Measurements from ENCODE around the gene DAB2IP.
A peak's percentile ranks its signal among the peaks of the same experiment; 100 is the strongest.

The DAB2IP gene

DNA sequence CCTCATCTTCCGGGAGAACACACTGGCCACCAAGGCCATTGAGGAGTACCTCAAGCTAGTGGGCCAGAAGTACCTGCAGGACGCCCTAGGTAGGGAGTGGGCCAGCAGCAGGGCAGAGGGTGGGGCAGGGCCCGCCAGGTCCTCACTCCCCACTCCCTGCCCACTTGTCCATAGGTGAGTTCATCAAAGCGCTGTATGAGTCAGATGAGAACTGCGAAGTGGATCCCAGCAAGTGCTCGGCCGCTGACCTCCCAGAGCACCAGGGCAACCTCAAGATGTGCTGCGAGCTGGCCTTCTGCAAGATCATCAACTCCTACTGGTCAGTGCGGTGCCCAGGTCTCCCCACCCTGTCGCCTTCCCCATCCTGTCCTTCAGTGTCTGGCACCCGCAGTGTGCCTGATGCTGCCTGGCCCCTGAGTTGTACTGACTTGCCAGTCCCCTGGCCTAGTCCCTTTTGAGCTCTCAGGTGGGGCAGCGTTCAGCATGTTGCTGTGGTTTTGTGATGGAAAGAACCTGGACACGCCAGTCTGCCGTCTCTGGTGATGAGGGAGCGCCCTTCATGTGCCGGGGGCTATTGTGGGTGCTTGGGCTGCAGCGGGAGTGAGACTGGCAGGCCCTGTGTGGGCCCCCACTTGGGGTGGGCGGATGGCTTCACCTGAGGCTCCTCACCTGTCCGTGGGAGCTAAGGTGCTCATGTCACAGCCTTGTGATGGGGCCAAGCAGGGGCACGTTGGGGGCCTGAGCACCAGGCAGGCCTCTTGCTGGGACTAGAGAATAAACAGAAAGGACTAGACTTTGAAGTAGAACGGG, 112.3 kb downstream of the DAB2IP start:
- DNase-seq (ENCODE audit: low spot score): no peak

DNA sequence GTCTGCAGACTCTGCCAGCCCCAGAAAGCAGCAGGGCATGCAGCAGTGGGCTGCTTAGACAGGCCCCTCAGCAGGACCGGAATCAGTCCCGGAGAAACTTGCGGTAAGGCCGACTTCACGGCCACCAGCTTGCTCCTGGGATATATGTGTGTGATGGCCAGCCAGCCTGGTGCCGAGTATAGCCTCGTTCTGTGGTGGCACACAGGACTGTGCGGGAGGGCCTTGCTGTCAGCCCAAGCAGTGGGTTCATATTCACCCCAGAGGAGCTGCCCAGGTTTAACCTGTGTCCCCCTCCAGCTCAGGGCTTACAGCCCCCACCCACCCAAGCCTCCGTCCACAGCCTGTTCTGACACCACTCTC, 112.9 kb downstream of the DAB2IP start:
- DNase-seq (ENCODE audit: low spot score): no peak

DNA sequence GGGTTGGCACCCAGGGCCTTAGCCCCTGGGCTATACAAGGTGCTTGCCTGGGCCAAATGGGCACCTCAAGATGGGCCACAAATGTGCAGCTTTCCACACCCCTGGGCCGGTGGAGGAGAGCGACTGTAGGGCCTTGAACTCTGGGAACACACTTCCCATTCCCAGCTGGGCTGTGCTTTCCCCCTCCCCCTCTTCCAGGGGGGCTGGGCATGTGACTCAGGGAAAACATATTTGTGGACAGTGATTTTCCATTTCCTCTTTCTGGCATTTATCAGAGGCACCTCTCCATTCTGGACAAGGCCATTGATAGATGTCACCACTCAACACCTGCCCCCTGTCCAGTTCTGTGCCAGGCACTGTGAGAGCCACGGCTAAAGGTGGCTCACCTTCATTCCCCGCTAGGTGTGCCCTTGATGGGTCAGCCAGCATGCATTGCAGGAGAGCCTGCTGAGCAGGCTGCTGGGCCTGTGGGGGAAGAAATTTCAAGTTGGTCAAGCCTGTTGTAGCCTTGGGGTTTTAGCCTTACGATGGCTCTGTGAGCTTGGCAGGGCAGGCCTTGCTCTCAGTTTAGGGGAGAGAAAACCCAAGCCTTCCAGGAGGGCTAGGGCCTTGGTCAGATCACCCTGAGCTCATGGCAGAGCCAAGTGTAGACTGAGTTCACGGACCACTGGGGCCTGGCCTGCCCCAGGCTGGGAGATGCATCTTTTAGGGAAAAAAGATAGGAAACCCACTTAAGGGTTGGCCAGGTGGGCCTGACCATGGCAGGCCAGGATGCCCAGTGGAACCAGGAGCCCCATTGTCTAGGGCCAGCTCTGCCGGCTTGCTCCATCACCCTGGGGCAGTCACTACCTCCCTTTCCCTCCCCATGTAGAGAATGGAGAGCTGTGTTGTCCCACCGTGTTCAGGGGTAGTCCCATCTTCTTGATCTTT, 113.9 kb downstream of the DAB2IP start:
- no peak for DNase-seq (ENCODE audit: low spot score)

DNA sequence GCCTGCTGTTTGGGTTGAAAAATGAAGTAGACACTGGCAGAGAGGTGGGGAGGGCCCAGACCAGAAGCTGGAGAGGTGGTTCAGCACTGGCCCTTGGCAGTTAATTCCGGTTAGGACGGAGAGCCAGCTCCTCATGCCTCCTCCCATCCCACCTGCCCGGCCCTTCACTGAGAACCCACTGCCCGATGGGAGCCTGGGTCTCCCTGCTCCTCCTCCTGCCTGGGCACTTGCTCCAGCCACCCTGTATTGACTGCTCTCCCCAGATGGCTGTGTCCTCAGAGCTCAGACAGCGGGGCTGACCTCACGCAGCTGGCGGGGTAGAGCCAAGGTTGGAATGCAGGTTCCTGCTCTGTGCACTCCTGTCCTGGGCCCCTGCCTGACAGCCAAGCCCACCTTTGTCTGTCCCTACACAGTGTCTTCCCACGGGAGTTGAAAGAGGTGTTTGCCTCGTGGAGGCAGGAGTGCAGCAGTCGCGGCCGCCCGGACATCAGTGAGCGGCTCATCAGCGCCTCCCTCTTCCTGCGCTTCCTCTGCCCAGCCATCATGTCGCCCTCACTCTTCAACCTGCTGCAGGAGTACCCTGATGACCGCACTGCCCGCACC, 114.7 kb downstream of the DAB2IP start:
- DNase-seq (ENCODE audit: low spot score): no peak

DNA sequence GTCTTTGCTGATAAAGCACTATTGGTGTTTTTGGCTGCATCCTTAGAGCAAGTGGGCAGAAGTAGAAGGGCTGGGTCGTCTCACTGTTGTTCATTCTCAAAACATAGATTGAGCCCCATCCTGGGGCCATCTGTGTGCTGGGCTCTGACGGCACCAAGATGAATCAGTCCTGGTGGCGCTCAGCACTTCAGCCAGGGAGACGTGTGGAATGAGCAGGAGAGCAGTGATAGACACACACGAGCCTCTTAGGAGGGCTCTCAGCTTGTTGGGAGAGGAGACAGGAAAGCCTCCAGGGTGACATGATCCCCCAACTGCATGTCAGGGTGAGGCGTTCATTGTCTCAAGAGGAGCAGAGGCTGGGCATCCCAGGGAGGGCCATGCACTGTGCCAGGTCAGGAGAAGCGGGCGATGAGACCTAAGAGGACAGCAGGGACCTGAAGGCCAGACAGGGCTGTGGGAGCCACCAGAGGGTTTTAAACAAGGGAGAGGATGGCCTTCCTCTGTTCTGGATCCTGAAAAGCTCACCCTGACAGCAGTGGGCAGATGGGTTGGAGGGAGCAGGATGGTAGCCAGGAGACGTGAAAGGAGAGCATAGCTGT, 115.8 kb downstream of the DAB2IP start:
- DNase-seq (ENCODE audit: low spot score): no peak

DNA sequence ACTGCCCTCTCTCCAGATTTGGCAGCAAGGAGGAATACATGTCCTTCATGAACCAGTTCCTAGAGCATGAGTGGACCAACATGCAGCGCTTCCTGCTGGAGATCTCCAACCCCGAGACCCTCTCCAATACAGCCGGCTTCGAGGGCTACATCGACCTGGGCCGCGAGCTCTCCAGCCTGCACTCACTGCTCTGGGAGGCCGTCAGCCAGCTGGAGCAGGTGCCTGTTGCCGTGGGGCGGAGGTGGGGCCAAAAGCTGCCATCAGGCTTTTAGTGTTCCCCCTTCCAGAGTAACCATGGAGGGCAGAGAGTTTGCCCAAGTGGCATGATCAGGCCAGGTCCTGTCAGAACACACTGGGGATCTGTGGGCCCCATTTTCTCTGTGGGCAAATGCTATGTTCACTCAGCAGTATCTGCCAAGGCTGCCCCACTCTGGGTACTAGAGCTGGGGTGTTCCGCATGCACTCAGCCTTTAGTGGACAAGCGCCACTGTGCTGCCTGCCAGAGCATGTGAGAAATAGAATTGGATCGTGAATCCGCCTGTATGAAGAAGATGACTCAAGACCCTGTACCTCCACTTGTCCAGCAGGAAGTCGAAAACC, 117.1 kb downstream of the DAB2IP start:
- DNase-seq (ENCODE audit: low spot score): no peak

DNA sequence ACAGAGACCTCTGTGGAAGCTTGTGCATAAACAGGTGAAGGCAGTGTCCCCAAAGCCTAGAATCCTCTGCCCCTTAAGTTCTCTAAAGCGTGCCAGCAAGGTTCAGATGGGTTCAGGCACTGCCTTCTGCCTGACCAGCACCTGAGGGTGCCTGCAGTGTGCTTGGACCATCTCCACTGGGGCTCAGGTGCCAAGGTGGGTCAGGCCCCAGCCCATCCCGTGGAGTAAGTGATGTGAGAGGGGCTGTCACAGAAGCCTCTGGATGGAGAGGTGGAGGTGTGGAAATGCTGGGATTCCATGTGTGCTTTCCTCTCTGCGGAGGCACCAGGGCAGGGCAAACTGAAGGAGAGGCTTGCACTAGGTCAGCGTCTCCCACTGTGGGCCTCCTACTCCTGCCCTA, 118.5 kb downstream of the DAB2IP start:
- DNase-seq (ENCODE audit: low spot score): no peak

DNA sequence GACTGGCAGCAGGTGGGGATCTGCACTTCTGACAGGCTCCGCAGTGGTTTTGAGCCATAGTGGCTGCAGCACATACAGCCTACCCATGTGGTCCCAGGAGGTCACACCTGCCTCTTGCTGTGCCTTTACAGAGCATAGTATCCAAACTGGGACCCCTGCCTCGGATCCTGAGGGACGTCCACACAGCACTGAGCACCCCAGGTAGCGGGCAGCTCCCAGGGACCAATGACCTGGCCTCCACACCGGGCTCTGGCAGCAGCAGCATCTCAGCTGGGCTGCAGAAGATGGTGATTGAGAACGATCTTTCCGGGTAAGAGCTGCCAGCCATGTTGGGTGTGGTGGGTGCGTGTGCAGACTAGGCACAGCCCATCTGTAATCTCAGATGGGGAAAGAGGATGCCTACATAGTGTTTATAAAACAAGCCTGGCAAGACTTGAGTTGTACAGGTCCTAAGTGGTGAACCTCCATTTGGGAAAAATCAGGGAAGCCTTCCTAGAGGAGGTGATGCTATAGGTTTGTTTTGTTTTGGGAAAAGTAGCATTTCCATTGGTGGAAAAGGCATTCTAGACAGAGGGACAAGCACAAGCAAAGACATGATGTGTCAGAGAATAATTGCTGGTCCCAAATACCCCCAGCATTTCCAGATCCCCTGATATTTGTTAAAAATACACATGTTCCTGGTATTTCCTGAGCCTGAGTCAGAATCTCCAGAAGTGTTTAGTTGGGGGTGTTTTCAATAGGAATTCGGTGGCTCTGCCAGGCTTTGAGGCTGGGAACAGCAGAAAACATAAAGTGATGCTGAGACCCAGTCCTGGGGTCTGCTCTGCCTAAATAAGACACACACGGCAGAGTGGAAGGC, 119.2 kb downstream of the DAB2IP start:
- no peak for DNase-seq (ENCODE audit: low spot score)

DNA sequence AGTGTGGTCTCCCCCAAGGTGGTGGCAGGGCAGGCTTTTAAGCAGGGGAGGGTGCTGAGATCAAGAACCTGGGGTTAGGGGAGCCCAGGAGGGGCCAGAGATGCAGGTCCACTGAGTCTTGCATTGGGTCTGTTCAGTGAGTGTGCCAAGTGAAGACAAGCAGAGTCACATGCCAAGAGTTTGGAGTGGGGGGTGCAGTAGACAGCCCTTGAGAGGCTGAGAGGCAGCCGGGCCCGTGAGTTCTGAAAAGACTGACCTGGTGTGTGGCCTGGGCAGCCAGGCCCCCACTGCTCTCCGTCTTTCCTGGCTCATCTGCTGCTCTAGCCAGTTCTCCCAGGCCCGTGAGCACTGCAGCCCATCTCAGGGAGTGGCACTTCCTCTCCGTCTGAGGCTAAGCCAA, 120.0 kb downstream of the DAB2IP start:
- DNase-seq (ENCODE audit: low spot score): no peak

DNA sequence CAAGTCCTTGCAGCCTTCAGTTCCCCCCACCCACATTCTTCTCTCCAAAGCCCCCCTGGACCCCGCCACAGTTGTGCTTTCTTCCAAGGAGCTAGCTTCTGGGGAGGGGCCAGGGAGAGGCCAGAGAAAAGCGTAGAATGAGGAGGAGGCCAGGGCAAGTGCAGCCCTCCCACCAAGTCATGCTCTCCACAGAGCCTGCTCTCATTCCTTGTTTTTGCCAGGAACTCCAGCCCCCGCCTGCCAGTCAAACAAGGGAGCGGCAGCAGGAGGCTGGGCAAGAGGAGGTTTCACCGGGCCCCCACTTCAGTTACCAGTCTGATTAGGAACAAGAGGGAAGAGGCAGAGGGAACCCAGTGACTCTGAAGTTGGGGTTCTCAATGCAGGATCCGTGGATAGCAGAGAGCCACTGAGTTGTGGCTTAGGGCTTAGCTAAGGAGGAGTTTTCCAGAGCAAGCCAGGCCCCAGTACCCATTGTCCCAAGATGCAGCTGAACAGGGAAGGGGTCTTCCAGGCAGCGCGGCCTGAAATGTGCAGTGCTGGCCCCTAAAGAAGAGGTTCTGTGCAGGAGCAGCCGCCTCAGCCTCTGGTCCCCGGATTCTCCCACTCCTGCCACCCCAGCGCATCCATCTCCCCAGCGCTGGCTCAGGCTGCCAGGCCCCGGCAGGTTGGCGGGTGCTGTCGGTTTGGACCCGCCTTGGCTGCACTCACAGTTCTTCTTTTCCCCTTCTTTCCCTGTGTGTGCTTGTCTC, 120.6 kb downstream of the DAB2IP start:
- DNase-seq (ENCODE audit: low spot score): no peak

DNA sequence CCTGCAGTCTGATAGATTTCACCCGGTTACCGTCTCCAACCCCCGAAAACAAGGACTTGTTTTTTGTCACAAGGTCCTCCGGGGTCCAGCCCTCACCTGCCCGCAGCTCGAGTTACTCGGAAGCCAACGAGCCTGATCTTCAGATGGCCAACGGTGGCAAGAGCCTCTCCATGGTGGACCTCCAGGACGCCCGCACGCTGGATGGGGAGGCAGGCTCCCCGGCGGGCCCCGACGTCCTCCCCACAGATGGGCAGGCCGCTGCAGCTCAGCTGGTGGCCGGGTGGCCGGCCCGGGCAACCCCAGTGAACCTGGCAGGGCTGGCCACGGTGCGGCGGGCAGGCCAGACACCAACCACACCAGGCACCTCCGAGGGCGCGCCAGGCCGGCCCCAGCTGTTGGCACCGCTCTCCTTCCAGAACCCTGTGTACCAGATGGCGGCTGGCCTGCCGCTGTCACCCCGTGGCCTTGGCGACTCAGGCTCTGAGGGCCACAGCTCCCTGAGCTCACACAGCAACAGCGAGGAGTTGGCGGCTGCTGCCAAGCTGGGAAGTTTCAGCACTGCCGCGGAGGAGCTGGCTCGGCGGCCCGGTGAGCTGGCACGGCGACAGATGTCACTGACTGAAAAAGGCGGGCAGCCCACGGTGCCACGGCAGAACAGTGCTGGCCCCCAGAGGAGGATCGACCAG, 121.3 kb downstream of the DAB2IP start:
- no peak for DNase-seq (ENCODE audit: low spot score)

DNA sequence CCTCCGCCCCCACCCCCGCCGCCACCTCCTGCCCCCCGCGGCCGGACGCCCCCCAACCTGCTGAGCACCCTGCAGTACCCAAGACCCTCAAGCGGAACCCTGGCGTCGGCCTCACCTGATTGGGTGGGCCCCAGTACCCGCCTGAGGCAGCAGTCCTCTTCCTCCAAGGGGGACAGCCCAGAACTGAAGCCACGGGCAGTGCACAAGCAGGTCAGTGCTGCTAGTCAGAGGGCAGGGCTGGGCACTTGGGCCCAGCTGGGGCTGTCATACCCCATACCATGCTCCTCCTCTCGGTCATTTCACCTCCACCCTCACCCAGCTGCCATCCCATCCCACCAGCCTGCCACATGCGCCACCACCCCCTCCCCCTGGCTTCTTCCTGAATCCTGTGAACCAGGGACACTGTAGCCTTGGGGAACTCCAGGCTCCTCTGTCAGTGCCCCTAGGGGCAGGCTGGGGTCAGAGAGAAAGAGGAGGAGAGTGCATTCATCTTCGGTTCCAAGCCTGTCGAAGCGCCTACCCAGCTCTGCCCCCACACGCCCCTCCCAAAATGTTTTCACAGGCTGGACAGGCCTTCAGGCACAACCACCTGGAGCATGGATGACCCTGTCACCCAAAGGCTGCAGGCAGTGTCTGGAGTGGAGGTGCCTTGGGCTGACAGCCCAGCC, 122.0 kb downstream of the DAB2IP start:
- no peak for DNase-seq (ENCODE audit: low spot score)

DNA sequence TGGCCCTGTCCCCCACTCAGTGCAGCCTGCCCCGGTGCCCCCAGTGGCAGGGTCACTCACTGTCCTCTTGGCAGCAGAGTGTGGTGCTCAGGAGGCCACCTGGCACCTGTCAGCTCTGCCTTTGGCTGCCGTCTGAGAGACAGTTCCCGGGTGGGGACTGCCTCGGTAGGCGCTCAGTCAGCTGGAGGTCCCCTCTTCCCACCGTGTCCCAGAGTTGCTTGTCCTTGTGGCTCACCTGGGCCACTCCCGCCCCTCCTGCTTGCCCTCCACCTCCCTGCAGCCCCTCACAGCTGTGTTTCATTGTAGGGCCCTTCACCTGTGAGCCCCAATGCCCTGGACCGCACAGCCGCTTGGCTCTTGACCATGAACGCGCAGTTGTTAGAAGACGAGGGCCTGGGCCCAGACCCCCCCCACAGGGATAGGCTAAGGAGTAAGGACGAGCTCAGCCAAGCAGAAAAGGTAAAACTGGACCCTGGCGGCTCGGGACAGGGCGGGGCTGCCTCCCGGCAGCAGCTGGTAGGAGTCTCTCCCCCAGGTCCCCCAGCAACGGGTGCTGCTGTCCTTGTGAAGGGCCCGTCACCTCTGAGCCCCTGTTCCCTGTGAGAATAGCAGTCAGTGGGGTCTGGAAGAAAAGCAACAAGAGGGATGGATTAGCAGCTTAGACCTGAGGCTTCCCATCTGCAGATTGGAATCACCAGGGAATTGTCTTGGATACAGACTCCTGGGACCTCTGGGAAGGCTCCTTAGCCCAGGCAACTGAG, 122.7 kb downstream of the DAB2IP start:
- peak; percentile 71 for DNase-seq (ENCODE audit: low spot score)

DNA sequence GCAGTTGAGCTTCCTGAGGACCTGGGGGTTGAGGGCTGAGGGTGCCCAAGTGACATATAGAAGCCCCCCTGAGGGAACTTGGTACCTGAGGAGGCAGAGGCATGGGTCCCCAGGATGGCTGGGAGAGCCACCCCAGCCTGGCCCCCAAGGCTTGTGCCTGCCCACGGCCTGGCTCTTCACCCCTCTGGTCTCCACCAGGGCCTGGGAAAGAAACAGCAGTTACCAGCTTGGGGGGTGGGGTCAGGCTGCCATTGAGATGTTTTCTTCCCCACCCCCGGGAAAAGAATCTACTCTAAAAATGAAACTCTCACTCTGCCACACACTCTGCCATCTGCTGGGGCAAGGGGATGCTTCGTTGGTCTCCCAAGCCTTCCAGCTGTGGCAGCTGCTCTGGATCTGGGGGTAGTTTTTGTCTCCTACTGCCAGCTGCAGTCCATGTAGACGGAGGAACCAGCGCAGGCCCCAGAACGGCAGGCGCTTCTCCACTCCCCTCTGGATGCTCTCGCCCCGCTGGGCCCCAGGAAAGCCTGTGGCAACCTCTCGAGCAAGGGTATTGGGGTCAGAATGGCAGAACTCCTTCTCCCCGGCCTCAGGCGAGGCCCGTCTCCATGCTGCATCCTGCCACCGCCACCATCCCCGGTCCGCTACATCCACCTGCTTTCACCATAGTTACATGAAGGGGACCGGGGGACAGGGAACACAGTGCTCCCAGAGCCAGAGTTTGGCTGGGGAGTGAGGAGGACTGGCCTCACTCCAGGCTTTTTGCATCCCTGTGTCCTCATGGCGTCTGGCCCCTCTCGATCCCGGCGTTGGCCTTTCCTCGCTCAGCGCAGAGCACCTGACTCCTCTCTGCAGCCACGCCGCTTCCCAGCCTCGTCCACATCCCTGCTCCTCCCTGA, 123.5 kb downstream of the DAB2IP start:
- DNase-seq (ENCODE audit: low spot score): no peak

DNA sequence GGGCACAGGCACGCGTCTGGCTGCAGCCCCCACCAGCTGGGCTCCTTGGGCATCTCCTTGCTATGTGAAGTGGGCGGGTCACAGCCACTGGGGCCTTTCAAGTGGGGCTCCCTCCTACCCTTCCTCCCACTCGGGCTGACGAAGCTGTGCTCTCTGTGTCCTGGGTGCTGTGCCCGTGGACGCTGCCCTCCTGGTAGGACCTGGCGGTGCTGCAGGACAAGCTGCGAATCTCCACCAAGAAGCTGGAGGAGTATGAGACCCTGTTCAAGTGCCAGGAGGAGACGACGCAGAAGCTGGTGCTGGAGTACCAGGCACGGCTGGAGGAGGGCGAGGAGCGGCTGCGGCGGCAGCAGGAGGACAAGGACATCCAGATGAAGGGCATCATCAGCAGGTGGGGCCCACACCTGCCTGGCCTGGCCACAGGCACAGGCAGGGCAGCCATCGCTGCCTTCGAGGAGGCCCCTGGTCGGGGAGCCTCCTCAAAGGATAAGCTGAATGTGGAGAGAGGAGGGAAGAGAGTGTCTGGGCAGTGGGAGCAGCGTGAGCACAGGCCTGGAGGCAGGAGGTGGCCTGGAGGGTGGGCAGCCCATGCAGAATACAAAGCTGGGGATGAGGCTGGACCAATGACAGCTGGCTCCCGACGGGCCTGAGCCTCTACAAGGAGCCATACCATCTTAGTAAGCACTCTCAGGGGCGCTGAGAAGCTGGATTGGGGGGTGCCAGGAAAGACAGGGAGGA, 124.7 kb downstream of the DAB2IP start:
- DNase-seq (ENCODE audit: low spot score): no peak

DNA sequence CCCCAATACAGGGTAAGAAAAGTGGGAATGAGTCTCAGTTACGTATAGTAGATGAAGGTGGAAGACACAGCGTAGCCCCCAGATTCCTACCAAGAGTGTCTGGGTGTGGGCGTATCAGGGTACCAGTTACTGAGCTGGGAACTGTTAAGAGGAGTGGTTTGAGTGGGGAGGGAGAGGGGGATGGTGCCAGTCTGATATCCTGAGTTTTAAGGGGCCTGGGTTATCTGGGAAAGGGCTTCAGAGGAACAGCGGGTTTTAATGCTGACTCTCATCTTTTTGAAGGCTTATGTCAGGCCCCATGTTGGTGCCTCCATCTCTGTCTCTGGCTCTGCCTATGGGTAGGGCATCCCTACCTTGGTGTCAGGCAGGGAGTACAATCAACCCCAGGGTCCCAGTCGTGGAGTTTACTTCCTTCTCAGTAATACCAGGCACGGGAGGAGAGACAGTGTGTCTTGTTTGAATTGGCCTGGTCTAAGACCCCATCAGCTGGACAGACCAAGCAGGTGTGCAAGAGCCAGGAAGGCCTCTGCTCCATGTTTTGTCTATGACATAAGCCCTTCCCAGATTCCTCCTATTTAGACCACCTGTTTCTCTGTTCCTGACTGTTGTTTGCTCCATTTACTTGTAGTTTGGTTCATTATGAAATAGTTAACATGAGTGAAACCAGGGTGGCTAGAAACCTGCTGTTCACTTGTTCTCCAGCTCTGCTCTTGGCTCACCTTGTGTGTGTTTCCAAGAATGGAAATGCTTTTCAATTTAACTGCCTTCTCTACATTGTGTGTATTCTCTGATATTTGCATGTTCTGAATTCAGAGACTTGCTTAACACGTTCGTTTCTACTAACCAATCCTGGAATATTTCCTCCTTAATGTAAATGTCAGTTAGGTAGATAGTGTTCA, 125.6 kb downstream of the DAB2IP start:
- no peak for DNase-seq (ENCODE audit: low spot score)

Measured in D341Med (cell line).